Measurements from ENCODE around the gene PRXL2C.
"Not testable (repeated sequence)": the region's sequence is repeated elsewhere in the genome, so short reads cannot be mapped to it uniquely, and the experiment has no call there.

PRXL2C gene

DNA sequence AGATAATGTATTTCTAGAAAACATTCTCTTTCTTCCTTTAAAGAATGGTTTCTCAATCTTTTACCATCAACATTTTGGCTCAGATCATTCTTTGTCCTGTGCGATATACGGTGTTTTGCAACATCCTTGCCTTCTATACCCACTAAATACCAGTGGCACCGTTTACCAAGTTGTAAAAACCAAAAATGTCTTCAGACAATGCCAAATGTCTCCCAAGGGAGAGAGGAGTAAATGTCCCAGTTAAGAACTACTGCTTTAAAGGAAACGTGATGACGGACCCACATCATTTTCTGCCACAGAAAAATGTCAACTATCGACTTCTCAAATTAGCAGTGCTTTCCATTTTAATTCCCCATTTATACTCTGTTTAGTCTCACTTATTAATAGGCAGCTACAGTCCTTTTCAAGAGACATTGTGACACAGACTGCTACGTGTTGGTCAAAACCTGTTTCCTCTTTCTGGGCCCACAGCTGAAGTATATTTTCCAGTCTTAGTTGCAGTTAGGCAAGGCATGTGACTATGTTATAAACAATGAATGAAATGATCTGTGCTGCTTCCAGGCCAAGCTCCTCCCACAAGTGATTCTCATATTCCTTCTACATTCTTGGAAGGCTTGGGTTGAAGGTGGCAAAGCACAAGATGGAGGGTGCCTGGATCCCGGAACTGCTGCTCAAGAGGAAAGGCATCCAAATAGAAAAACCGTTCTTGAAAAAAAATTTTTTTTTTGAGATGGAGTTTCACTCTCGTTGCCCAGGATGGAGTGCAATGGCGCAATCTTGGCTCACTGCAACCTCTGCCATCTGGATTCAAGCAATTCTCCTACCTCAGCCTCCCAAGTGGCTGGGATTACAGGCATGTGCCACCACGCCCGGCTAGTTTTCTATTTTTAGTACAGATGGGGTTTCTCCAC lies 8.8 kb downstream of the PRXL2C start:
- TF ChIP-seq, protein P1, sequence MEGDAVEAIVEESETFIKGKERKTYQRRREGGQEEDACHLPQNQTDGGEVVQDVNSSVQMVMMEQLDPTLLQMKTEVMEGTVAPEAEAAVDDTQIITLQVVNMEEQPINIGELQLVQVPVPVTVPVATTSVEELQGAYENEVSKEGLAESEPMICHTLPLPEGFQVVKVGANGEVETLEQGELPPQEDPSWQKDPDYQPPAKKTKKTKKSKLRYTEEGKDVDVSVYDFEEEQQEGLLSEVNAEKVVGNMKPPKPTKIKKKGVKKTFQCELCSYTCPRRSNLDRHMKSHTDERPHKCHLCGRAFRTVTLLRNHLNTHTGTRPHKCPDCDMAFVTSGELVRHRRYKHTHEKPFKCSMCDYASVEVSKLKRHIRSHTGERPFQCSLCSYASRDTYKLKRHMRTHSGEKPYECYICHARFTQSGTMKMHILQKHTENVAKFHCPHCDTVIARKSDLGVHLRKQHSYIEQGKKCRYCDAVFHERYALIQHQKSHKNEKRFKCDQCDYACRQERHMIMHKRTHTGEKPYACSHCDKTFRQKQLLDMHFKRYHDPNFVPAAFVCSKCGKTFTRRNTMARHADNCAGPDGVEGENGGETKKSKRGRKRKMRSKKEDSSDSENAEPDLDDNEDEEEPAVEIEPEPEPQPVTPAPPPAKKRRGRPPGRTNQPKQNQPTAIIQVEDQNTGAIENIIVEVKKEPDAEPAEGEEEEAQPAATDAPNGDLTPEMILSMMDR (IDR thresholded peaks at IDR 0.05; ENCODE audit: insufficient read depth, low read depth, low read length, missing control alignments): no peak
- H3K4me3 ChIP-seq (ENCODE audit: low read length): no peak overlapping the region
- no peak for DNase-seq (ENCODE audit: low read depth)

- no peak overlapping the region for H3K4me3 ChIP-seq (ENCODE audit: low read length)
- DNase-seq (ENCODE audit: low read depth): no peak
- TF ChIP-seq, protein P1 (IDR thresholded peaks at IDR 0.05; ENCODE audit: insufficient read depth, low read depth, low read length, missing control alignments): no peak
Measured at GRCh38 chr9:96644137-96644536, 11.0 kb downstream of the PRXL2C start.

- no peak for DNase-seq (ENCODE audit: low read depth)
- TF ChIP-seq, protein P1 (IDR thresholded peaks at IDR 0.05; ENCODE audit: insufficient read depth, low read depth, low read length, missing control alignments): no peak
- H3K4me3 ChIP-seq (ENCODE audit: low read length): no peak overlapping the region
Measured at GRCh38 chr9:96641514-96641913, 13.6 kb downstream of the PRXL2C start.

DNA sequence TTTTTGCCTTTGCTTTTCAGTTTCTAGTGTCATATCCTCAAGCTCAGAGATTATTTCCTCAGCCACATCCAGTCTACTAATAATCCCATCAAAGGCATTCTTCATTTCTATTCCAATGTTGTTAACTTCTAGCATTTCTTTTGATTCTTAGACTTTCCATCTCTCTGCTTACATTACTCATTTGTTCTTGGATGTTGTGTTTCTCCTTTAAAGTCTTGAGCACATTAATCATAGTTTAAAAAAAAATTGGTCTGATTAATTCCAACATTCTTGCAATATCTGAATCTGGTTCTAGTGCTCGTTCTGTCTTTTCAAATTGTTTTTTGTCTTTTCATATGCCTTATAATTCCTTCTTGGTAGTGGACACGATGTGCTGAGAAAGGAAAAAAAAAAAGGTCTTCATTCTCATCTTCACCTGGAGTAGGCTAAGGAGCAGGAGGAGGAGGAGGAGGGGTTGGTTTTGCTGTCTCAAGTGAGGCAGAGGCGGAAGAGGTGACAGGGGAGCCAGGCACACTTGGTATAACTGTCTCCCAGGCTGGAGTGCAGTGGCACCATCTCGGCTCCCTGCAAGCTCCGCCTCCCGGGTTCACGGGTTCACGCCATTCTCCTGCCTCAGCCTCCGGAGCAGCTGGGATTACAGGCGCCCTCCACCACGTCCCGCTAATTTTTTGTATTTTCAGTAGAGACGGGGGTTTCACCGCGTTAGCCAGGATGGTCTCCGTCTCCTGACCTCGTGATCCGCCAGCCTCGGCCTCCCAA lies 16.3 kb downstream of the PRXL2C start:
- TF ChIP-seq, protein P1 (IDR thresholded peaks at IDR 0.05; ENCODE audit: insufficient read depth, low read depth, low read length, missing control alignments): no peak
- DNase-seq (ENCODE audit: low read depth): no peak
- no peak overlapping the region for H3K4me3 ChIP-seq (ENCODE audit: low read length)

DNA sequence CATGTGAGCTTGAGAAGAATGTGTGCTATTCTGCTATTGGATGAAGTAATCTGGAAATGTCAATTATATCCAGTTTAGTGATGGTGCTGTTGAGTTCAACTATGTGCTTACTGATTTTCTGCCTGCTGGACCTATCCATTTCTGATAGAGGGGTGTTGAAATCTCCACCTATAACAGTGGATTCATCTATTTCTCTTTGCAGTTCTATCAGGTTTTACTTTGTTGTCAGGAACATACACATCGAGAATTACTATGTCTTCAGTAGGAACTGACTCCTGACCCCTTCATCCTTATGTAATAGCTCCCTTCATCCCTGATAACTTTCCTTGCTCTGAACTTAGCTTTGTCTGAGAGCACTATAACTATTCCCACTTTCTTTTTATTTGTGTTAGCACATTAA lies 18.7 kb downstream of the PRXL2C start:
- TF ChIP-seq, protein P1 (IDR thresholded peaks at IDR 0.05; ENCODE audit: insufficient read depth, low read depth, low read length, missing control alignments): no peak
- DNase-seq (ENCODE audit: low read depth): no peak
- no peak overlapping the region for H3K4me3 ChIP-seq (ENCODE audit: low read length)

GRCh38 chr9:96633579-96633978 lies 21.5 kb downstream of the PRXL2C start:
- DNase-seq (ENCODE audit: low read depth); H3K4me3 ChIP-seq (ENCODE audit: low read length): not testable (repeated sequence)

- no peak overlapping the region for H3K4me3 ChIP-seq (ENCODE audit: low read length)
- DNase-seq (ENCODE audit: low read depth): peak; percentile 27
- TF ChIP-seq, protein P1 (IDR thresholded peaks at IDR 0.05; ENCODE audit: insufficient read depth, low read depth, low read length, missing control alignments): no peak
Measured at GRCh38 chr9:96626912-96627311, 28.2 kb downstream of the PRXL2C start.
